Keratinocyte (primary cell): Measurements from ENCODE around the gene ZFPM1.

Experiments used
- EZH2 ChIP-seq: IDR thresholded peaks from one replicate; pipeline ENCODE4 v1.6.1; 2012; ENCODE audit warnings: inconsistent platforms, mild to moderate bottlenecking, low read length, moderate library complexity
- TF ChIP-seq, protein P1 (sequence below), 3 experiments: IDR thresholded peaks in 1 of 3; conservative IDR thresholded peaks in 1 of 3; optimal IDR thresholded peaks in 1 of 3; 2 replicates in 2 of 3; 3 replicates in 1 of 3; pipeline versions ENCODE3 to v1.5.1; 2011; ENCODE audit warnings: low read length in 3 of 3, mild to moderate bottlenecking in 3 of 3, moderate library complexity in 2 of 3, control low read depth in 1 of 3, inconsistent platforms in 1 of 3; ENCODE audit not compliant: insufficient read depth in 2 of 3; ENCODE audit errors: extremely low read depth in 1 of 3

DNA sequence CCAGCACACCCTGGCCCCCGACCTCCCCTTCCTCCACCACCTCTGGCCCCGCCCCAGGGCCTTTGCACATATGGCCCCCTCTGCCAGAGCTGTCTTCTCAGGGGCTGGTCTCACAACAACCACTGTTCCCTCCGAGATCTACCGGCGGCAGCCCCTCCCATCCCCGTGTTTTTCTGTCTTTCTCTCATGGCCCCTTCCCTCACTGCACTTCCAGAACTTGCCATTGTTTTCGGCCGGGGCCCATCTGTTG lies 30.2 kb downstream of the ZFPM1 start:
- TF ChIP-seq, protein P1, sequence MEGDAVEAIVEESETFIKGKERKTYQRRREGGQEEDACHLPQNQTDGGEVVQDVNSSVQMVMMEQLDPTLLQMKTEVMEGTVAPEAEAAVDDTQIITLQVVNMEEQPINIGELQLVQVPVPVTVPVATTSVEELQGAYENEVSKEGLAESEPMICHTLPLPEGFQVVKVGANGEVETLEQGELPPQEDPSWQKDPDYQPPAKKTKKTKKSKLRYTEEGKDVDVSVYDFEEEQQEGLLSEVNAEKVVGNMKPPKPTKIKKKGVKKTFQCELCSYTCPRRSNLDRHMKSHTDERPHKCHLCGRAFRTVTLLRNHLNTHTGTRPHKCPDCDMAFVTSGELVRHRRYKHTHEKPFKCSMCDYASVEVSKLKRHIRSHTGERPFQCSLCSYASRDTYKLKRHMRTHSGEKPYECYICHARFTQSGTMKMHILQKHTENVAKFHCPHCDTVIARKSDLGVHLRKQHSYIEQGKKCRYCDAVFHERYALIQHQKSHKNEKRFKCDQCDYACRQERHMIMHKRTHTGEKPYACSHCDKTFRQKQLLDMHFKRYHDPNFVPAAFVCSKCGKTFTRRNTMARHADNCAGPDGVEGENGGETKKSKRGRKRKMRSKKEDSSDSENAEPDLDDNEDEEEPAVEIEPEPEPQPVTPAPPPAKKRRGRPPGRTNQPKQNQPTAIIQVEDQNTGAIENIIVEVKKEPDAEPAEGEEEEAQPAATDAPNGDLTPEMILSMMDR (optimal IDR thresholded peaks at IDR 0.05 in 1 of 3, IDR thresholded peaks at IDR 0.05 in 1 of 3, conservative IDR thresholded peaks at IDR 0.05 in 1 of 3; ENCODE audit: extremely low read depth in 1 of 3, insufficient read depth in 2 of 3, low read length in 3 of 3) = no peak
- TF ChIP-seq EZH2 = no peak
